Kidney (tissue), 22 donors: Measurements from ENCODE around the gene TTC17. TPM values are rescaled to one million over a fixed set of nuclear protein-coding genes. Genes with fewer than 3 reads are reported as not detected.

Experiments
- DNase-seq, 5 donors: peaks; one replicate each; pipeline ENCODE4 v3.0.0-alpha.2; 2013 to 2020
- FAIRE-seq: peaks from 2 replicates; lab custom pipeline; 2012; peaks lifted over from hg19 to GRCh38; lab: Jason Lieb, UNC
- H3K27ac ChIP-seq, 2 donors: one replicate each; pipeline ENCODE4 v1.7.0; 2013; ENCODE audit warnings: low read depth in 2 of 2, low read length in 2 of 2, inconsistent platforms in 1 of 2
- H3K27me3 ChIP-seq: one replicate; pipeline ENCODE4 v1.7.1; 2013; ENCODE audit warnings: low read length, inconsistent platforms; ENCODE audit not compliant: control insufficient read depth, insufficient read depth
- H3K36me3 ChIP-seq, 3 donors: one replicate each; pipeline versions ENCODE4 v1.7.0 to v1.7.1; 2013; ENCODE audit warnings: low read length in 3 of 3, control low read depth in 1 of 3, inconsistent platforms in 1 of 3; ENCODE audit not compliant: insufficient read depth in 3 of 3, control insufficient read depth in 2 of 3
- H3K4me1 ChIP-seq, 3 donors: one replicate each; pipeline versions ENCODE4 v1.7.0 to v1.7.1; 2013; ENCODE audit warnings: low read length in 3 of 3, inconsistent platforms in 1 of 3, low read depth in 1 of 3; ENCODE audit not compliant: control insufficient read depth in 2 of 3, insufficient read depth in 2 of 3
- H3K4me3 ChIP-seq, 3 donors: one replicate each; pipeline versions ENCODE4 v1.7.0 to v1.8.1; 2013; ENCODE audit warnings: low read length in 3 of 3, control low read depth in 1 of 3, inconsistent platforms in 1 of 3
- H3K9ac ChIP-seq, 3 donors: one replicate each; pipeline versions ENCODE4 v1.7.0 to v1.7.1; 2013; ENCODE audit warnings: low read length in 3 of 3, control low read depth in 1 of 3, inconsistent platforms in 1 of 3
- H3K9me3 ChIP-seq, 3 donors: one replicate each; pipeline versions ENCODE4 v1.7.0 to v1.7.1; 2013; ENCODE audit warnings: low read length in 3 of 3, control low read depth in 1 of 3, inconsistent platforms in 1 of 3; ENCODE audit not compliant: control insufficient read depth in 2 of 3, insufficient read depth in 1 of 3
- intact Hi-C: fragments of 100-400 bp; cut with DNase I; formaldehyde crosslinking; loops from one replicate; pipeline ENCODE4 v1.11.1; 2022
- long read RNA-seq, 10 donors: library from polyadenylated mRNA in 1 of 10; unstranded in 1 of 10; transcript quantifications; one replicate each; pipeline ENCODE4 v2.0.0 and lab custom pipeline, GENCODE V29; 2021 to 2026
- polyA plus RNA-seq: library from polyadenylated mRNA; stranded (reverse); fragments of 350-450 nt; fragmentation: Illumina TruSeq; extraction: RNeasy Lipid Tissue Mini Kit (QIAGEN cat#74804); gene quantifications from one replicate; pipeline ENCODE4 v1.2.3, GENCODE V29; 2014; ENCODE audit warnings: low read depth, low replicate concordance; ENCODE audit not compliant: insufficient read depth
- total RNA-seq: library from RNA; stranded (reverse); fragmentation: NEBNext Ultra II Directional; extraction: Animal tissue kit (Norgen Biotek cat#: 25700); gene quantifications from one replicate; pipeline ENCODE4 v1.2.1, GENCODE V29; 2021
- TF ChIP-seq, protein P1 (sequence below): IDR thresholded peaks from 3 replicates; pipeline ENCODE4 v1.5.1; 2012; ENCODE audit warnings: mild to moderate bottlenecking, moderate library complexity, borderline replicate concordance; ENCODE audit not compliant: insufficient read depth; ENCODE audit errors: extremely low read depth
- donor health status: control.
- donor health status: control.
- donor health status: control.
- donor health status: control.
- donor health status: control.
- donor health status: DM: yes; HTN: yes; CAD: no.
- donor health status: Normal renal cell carcinoma (clear cell type).

TTC17 gene, protein sequence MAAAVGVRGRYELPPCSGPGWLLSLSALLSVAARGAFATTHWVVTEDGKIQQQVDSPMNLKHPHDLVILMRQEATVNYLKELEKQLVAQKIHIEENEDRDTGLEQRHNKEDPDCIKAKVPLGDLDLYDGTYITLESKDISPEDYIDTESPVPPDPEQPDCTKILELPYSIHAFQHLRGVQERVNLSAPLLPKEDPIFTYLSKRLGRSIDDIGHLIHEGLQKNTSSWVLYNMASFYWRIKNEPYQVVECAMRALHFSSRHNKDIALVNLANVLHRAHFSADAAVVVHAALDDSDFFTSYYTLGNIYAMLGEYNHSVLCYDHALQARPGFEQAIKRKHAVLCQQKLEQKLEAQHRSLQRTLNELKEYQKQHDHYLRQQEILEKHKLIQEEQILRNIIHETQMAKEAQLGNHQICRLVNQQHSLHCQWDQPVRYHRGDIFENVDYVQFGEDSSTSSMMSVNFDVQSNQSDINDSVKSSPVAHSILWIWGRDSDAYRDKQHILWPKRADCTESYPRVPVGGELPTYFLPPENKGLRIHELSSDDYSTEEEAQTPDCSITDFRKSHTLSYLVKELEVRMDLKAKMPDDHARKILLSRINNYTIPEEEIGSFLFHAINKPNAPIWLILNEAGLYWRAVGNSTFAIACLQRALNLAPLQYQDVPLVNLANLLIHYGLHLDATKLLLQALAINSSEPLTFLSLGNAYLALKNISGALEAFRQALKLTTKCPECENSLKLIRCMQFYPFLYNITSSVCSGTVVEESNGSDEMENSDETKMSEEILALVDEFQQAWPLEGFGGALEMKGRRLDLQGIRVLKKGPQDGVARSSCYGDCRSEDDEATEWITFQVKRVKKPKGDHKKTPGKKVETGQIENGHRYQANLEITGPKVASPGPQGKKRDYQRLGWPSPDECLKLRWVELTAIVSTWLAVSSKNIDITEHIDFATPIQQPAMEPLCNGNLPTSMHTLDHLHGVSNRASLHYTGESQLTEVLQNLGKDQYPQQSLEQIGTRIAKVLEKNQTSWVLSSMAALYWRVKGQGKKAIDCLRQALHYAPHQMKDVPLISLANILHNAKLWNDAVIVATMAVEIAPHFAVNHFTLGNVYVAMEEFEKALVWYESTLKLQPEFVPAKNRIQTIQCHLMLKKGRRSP
- total RNA-seq (76.5 TPM), polyA plus RNA-seq (26.2 TPM)
- long read RNA-seq, donor 1, partial matches to known transcripts = 31 of 42 reads
- long read RNA-seq, donor 1, other reads (novel, unspliced or antisense) = 6 of 42 reads
- long read RNA-seq, donor 2, partial matches to known transcripts = 40 of 55 reads
- long read RNA-seq, donor 2, other reads (novel, unspliced or antisense) = 9 of 55 reads
- long read RNA-seq, donor 3, partial matches to known transcripts = 71 of 81 reads
- long read RNA-seq, donor 3, other reads (novel, unspliced or antisense) = 0 of 81 reads
- long read RNA-seq, donor 4, full-length matches to known transcripts = 6 of 34 reads
- long read RNA-seq, donor 4, partial matches to known transcripts = 17 of 34 reads
- long read RNA-seq, donor 4, other reads (novel, unspliced or antisense) = 11 of 34 reads
- long read RNA-seq, donor 5, full-length matches to known transcripts = 2 of 2 reads
- long read RNA-seq, donor 5, partial matches to known transcripts = 0 of 2 reads
- long read RNA-seq, donor 5, other reads (novel, unspliced or antisense) = 0 of 2 reads
- long read RNA-seq, donor 6, partial matches to known transcripts = 10 of 23 reads
- long read RNA-seq, donor 6, other reads (novel, unspliced or antisense) = 8 of 23 reads
- long read RNA-seq, donor 7, full-length matches to known transcripts = 13 of 84 reads
- long read RNA-seq, donor 7, partial matches to known transcripts = 16 of 84 reads
- long read RNA-seq, donor 7, other reads (novel, unspliced or antisense) = 55 of 84 reads
- long read RNA-seq, donor 8, transcript TTC17-209 (3 exons, 1,017 nt) = major isoform, 5 of 39 reads
- long read RNA-seq, donor 8, partial matches to known transcripts = 24 of 39 reads
- long read RNA-seq, donor 8, other reads (novel, unspliced or antisense) = 6 of 39 reads
- long read RNA-seq, donor 9, partial matches to known transcripts = 25 of 27 reads
- long read RNA-seq, donor 9, other reads (novel, unspliced or antisense) = 0 of 27 reads
- long read RNA-seq, donor 10, partial matches to known transcripts = 45 of 55 reads
- long read RNA-seq, donor 10, other reads (novel, unspliced or antisense) = 0 of 55 reads

DNA sequence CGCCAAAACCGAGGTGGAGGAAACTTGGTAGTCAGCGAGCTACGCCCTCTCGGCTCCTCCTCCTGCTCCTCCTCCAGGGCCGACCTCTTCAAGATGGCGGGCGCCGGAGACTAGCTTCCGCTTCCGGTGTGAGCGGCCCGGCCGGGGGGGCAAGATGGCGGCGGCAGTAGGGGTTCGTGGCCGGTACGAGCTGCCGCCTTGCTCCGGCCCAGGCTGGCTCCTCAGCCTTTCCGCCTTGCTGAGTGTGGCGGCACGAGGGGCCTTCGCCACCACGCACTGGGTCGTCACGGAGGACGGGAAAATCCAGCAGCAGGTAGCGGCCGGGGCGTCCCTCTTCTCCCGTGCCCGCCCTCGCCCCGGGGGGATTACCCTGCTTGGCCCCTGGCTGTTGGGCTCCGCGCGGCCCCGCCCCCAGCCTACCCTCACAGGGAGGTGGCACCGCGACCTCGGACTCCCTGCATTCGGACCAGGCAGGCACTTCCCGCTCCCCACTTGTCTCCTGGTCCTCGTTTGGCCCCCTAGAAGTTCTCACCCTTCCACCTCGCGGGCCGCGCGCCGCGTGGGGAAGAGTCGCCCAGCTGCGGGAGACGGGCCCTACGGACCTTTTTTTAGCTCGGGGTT is at the start of gene TTC17:
TTC17 (plus strand) TSS at position 120 of the 621 bp plus-strand sequence; CDS start at position 155, 35 bp downstream.
- H3K27me3 ChIP-seq = no peaks in the 10 kb centered on the region
- peak within 1 kb of the TSS; percentile 87 to 92 for H3K27ac ChIP-seq
- peaks cover 0 to 13% (median 12%) of the 10 kb centered on the region in 3 donors for H3K4me1 ChIP-seq
- H3K36me3 ChIP-seq = no peaks in the 10 kb centered on the region
- H3K9me3 ChIP-seq = no peaks in the 10 kb centered on the region
- FAIRE-seq (peak; percentile 6), DNase-seq (peak; percentile 95 to 98 (median 96))
- peak within 1 kb of the TSS; percentile 84 to 97 (median 91) for H3K4me3 ChIP-seq
- TF ChIP-seq, protein P1, sequence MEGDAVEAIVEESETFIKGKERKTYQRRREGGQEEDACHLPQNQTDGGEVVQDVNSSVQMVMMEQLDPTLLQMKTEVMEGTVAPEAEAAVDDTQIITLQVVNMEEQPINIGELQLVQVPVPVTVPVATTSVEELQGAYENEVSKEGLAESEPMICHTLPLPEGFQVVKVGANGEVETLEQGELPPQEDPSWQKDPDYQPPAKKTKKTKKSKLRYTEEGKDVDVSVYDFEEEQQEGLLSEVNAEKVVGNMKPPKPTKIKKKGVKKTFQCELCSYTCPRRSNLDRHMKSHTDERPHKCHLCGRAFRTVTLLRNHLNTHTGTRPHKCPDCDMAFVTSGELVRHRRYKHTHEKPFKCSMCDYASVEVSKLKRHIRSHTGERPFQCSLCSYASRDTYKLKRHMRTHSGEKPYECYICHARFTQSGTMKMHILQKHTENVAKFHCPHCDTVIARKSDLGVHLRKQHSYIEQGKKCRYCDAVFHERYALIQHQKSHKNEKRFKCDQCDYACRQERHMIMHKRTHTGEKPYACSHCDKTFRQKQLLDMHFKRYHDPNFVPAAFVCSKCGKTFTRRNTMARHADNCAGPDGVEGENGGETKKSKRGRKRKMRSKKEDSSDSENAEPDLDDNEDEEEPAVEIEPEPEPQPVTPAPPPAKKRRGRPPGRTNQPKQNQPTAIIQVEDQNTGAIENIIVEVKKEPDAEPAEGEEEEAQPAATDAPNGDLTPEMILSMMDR = no peak
- intact Hi-C loops = no loop called here
- peak within 1 kb of the TSS; percentile 86 to 95 (median 94) for H3K9ac ChIP-seq

DNA sequence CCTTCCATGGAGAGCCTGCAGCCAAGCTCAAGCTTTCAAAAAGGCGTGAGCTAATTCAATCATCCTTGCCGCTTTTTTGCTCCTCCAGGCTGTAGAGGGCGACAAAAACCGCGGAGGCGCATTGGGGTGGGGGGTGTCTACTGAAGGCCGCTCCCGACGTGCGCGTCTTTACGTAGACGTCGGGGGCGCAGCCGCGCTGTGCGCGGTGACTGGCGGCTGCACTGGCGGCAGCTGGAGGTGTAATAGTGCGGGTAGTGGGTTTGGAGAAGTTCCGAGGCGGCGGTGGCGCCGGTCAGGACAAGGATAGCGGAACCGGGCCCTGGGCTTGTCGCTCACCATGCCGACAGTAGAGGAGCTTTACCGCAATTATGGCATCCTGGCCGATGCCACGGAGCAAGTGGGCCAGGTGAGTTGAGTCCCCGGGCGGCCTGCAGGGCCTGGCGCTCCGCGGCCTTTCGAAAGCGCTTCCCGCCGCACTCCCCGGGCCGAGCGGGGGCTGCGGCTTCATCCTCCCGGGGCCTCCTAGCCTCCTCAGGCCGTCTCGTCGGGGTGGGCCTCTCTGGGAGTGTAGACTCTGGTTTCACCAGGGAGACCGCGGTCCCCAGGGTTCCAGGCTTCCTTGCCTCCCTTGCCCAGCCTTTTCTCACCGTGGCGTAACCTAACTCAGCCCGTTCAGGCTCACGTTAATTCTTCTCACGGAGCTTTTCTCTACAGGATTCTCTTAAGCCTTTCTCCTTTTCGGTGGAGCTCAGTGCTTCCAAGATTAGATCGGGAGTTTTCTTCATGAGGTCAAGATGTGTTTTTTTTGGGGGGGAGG is 46.7 kb upstream of the TTC17 start, which contains the start of gene API5:
API5 (plus strand) TSS at position 206 of the 817 bp plus-strand sequence; CDS start at position 338, 132 bp downstream.
- Histone ChIP-seq H3K27me3 (no peaks in the 10 kb centered on the region), H3K27ac (peak within 1 kb of the TSS; percentile 72 to 78), H3K36me3 (no peaks in the 10 kb centered on the region), H3K4me3 (peak within 1 kb of the TSS; percentile 90 to 96 (median 94)), H3K4me1 (peaks cover 0 to 8% (median 3%) of the 10 kb centered on the region in 3 donors), H3K9ac (peak within 1 kb of the TSS; percentile 83 to 94 (median 85)), H3K9me3 (no peaks in the 10 kb centered on the region)
- DNase-seq (peak; percentile 96 to 98 (median 96)), FAIRE-seq (no peak)
- intact Hi-C loops = no loop called here
- TF ChIP-seq, protein P1 = peak; percentile 82
